Uterus (tissue), 4 donors: ENCODE results near the gene MED27. TPM values are rescaled to one million over a fixed set of nuclear protein-coding genes. Genes with fewer than 3 reads are reported as not detected.

Experiments used
- DNase-seq, 2 donors: peaks; one replicate each; pipeline ENCODE4 v3.0.0-alpha.2; 2019 to 2020
- H3K27ac ChIP-seq, 2 donors: fragments of 200-600 bp; sonication (generic); 1 replicate in 1 of 2; 2 replicates in 1 of 2; pipeline ENCODE4 v1.5.1; 2016 to 2018
- H3K27me3 ChIP-seq, 2 donors: fragments of 200-600 bp; sonication (generic); one replicate each; pipeline ENCODE4 v1.5.1; 2018 to 2019; ENCODE audit warnings: control low read depth in 1 of 2
- H3K36me3 ChIP-seq, 2 donors: fragments of 200-600 bp; sonication (generic); one replicate each; pipeline ENCODE4 v1.5.1; 2019; ENCODE audit warnings: control low read depth in 1 of 2
- H3K4me1 ChIP-seq, 2 donors: fragments of 200-600 bp; sonication (generic); one replicate each; pipeline ENCODE4 v1.5.1; 2018 to 2019; ENCODE audit warnings: control low read depth in 1 of 2
- H3K4me3 ChIP-seq, 2 donors: fragments of 200-600 bp; sonication (generic); 1 replicate in 1 of 2; 2 replicates in 1 of 2; pipeline ENCODE4 v1.5.1; 2018 to 2019; ENCODE audit warnings: mild to moderate bottlenecking in 1 of 2
- H3K9me3 ChIP-seq, 2 donors: fragments of 200-600 bp; sonication (generic); one replicate each; pipeline ENCODE4 v1.5.1; 2019; ENCODE audit warnings: control low read depth in 1 of 2
- CTCF ChIP-seq, 4 experiments: fragments of 200-600 bp in 2 of 4; fragments of 450-650 bp in 2 of 4; sonication (generic) in 2 of 4; IDR thresholded peaks; one replicate each; pipeline ENCODE4 v1.5.1; 2016 to 2019; ENCODE audit warnings: antibody characterized with exemption in 4 of 4, mild to moderate bottlenecking in 2 of 4, moderate library complexity in 1 of 4
- POLR2A ChIP-seq, 2 donors: fragments of 450-650 bp; IDR thresholded peaks; one replicate each; pipeline ENCODE4 v1.6.1; 2016; ENCODE audit warnings: antibody characterized with exemption in 2 of 2, mild to moderate bottlenecking in 1 of 2, moderate library complexity in 1 of 2
- intact Hi-C: fragments of 100-400 bp; cut with DNase I; formaldehyde crosslinking; loops from one replicate; pipeline ENCODE4 v1.15.1; 2023; ENCODE audit warnings: low total_unique reads
- total RNA-seq, 4 donors: library from RNA; depleted of rRNA in 3 of 4; stranded (reverse); fragments of >200 nt in 3 of 4; gene quantifications; one replicate each; pipeline versions ENCODE4 v1.1.0 to v1.2.4, GENCODE V29; 2014 to 2023
- donor health status: DM: yes; HTN: yes; CAD: no.

MED27 gene
- total RNA-seq, 4 donors from 2014 or later = 4.6 to 29.3 (median 10.7) TPM

DNA sequence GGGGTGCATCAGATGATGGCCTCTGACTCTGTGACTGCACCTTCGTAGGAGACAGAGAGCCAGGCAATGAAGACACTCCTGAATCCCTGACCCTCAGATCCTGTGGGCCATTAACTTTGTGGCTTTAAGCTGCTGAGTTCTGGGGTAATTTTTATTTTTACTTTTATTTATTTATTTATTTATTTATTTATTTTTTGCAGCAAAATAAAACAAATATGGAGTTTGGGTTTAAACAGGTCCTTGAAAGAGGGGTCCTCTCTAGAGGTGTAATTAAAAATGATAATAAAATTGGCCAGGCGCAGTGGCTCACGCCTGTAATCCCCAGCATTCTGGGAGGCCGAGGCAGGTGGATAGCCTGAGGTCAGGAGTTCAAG is 234.9 kb downstream of the MED27 start:
- Histone ChIP-seq H3K27ac (no peak overlapping the region), H3K9me3 (no peaks in the 10 kb centered on the region), H3K4me1 (no peaks in the 10 kb centered on the region), H3K4me3 (no peak overlapping the region), H3K27me3 (no peaks in the 10 kb centered on the region), H3K36me3 (no peaks in the 10 kb centered on the region)
- TF ChIP-seq POLR2A (IDR thresholded peaks at IDR 0.05) = no peak
- TF ChIP-seq CTCF (IDR thresholded peaks at IDR 0.05) = no peak
- intact Hi-C loops = no loop called here
- no peak for DNase-seq

GRCh38 chr9:131843989-131844744 is 235.5 kb downstream of the MED27 start:
- H3K4me3 ChIP-seq = no peak overlapping the region
- no peak overlapping the region for H3K27ac ChIP-seq
- intact Hi-C loops = no loop called here
- no peaks in the 10 kb centered on the region for H3K4me1 ChIP-seq
- no peaks in the 10 kb centered on the region for H3K36me3 ChIP-seq
- H3K27me3 ChIP-seq = no peaks in the 10 kb centered on the region
- no peak for DNase-seq
- H3K9me3 ChIP-seq = no peaks in the 10 kb centered on the region
- TF ChIP-seq POLR2A (IDR thresholded peaks at IDR 0.05) (no peak), CTCF (IDR thresholded peaks at IDR 0.05) (no peak)

DNA sequence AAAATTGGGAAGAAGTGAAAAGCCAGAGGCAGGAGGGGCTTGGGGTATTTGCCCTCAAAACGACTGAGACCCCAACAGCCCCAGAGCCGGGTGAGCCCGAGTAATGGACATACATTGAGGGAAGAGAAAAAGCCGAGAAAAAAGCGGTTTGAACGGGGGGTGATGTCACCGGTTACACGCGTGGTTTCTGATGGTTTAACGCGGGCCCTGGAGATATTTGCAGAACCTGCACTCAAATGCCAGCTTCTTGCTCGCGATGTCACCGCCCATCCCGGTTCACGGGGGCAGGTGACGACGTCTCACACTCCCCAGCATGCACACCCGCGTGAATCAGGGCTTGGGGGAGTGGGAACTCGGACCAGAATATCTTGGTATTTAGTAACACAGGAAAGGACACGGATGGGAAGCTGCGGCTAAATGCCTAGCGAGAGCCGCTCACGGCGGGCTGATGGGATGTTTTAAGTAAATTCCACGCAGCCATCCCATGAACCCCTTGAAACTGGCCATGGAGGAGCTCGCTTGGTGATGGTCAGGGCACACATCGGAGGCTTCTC is 237.8 kb downstream of the MED27 start:
- Histone ChIP-seq H3K36me3 (no peaks in the 10 kb centered on the region), H3K27ac (no peak overlapping the region), H3K9me3 (no peaks in the 10 kb centered on the region), H3K4me3 (no peak overlapping the region), H3K4me1 (no peaks in the 10 kb centered on the region), H3K27me3 (no peaks in the 10 kb centered on the region)
- no peak for DNase-seq
- TF ChIP-seq POLR2A (IDR thresholded peaks at IDR 0.05) = no peak
- no peak for TF ChIP-seq CTCF (IDR thresholded peaks at IDR 0.05)
- intact Hi-C loops = no loop called here

GRCh38 chr9:131840751-131841702 is 238.6 kb downstream of the MED27 start:
- TF ChIP-seq CTCF (IDR thresholded peaks at IDR 0.05) = no peak
- no peak for TF ChIP-seq POLR2A (IDR thresholded peaks at IDR 0.05)

More at GRCh38 chr9:131840751-131841702, 238.6 kb downstream of the MED27 start:
- intact Hi-C loops = no loop called here
- Histone ChIP-seq H3K36me3 (no peaks in the 10 kb centered on the region), H3K27ac (no peak overlapping the region), H3K9me3 (no peaks in the 10 kb centered on the region), H3K4me3 (no peak overlapping the region), H3K4me1 (no peaks in the 10 kb centered on the region), H3K27me3 (no peaks in the 10 kb centered on the region)
- DNase-seq = no peak
